CD8-positive, alpha-beta memory T cell (primary cell): ENCODE measurements around the gene SINHCAF. TPM values are rescaled to one million over a fixed set of nuclear protein-coding genes. Genes with fewer than 3 reads are reported as not detected.
"Not testable (repeated sequence)": the region's sequence is repeated elsewhere in the genome, so short reads cannot be mapped to it uniquely, and the experiment has no call there.

Experiments
- CTCF ChIA-PET: fragments of 350-600 bp; sonication (Branson Sonifier 250); formaldehyde crosslinking; loops from one replicate; lab custom pipeline; 2021; ENCODE audit warnings: antibody characterized with exemption; lab: Charles Lee
- POLR2A ChIA-PET: fragments of 350-600 bp; sonication (Branson Sonifier 250); formaldehyde crosslinking; loops from one replicate; lab custom pipeline; 2021; ENCODE audit warnings: antibody characterized with exemption; lab: Charles Lee
- DNase-seq, 5 donors: peaks; one replicate each; pipeline versions ENCODE4 v3.0.0 to v3.0.0-alpha.2; 2020 to 2022; ENCODE audit warnings: mixed read lengths in 1 of 5
- H3K27ac ChIP-seq: one replicate; pipeline ENCODE4 v1.7.0; 2013; ENCODE audit warnings: low read depth, mild to moderate bottlenecking, low read length, moderate library complexity
- H3K27me3 ChIP-seq: 2 replicates; pipeline ENCODE4 v1.7.0; 2013; ENCODE audit warnings: low read length, mild to moderate bottlenecking; ENCODE audit not compliant: insufficient read depth, poor library complexity, severe bottlenecking
- H3K36me3 ChIP-seq: 2 replicates; pipeline ENCODE4 v1.7.0; 2013; ENCODE audit warnings: mild to moderate bottlenecking, low read length, moderate library complexity; ENCODE audit not compliant: insufficient read depth
- H3K4me1 ChIP-seq: 2 replicates; pipeline ENCODE4 v1.7.0; 2013; ENCODE audit warnings: mild to moderate bottlenecking, low read length, moderate library complexity; ENCODE audit not compliant: insufficient read depth
- H3K4me3 ChIP-seq: 2 replicates; pipeline ENCODE4 v1.7.0; 2013; ENCODE audit warnings: mild to moderate bottlenecking, low read length
- H3K9me3 ChIP-seq: 2 replicates; pipeline ENCODE4 v1.7.0; 2013; ENCODE audit warnings: mild to moderate bottlenecking, low read length
- H3K27ac Mint-ChIP-seq, 8 donors: one replicate each; pipeline ENCODE4 v1.8.0; 2020 to 2021; ENCODE audit warnings: mixed read lengths in 8 of 8, mild to moderate bottlenecking in 6 of 8, inconsistent platforms in 3 of 8, moderate library complexity in 3 of 8
- H3K27me3 Mint-ChIP-seq, 2 donors: one replicate each; pipeline ENCODE4 v1.8.0; 2020 to 2021; ENCODE audit warnings: mixed read lengths in 2 of 2, mild to moderate bottlenecking in 1 of 2, moderate library complexity in 1 of 2
- H3K36me3 Mint-ChIP-seq, 3 donors: one replicate each; pipeline ENCODE4 v1.8.0; 2020 to 2021; ENCODE audit warnings: mixed read lengths in 3 of 3, inconsistent platforms in 1 of 3, mild to moderate bottlenecking in 1 of 3
- H3K4me1 Mint-ChIP-seq, 3 donors: one replicate each; pipeline ENCODE4 v1.8.0; 2020 to 2021; ENCODE audit warnings: mixed read lengths in 3 of 3, inconsistent platforms in 1 of 3, mild to moderate bottlenecking in 1 of 3
- H3K4me3 Mint-ChIP-seq, 7 donors: one replicate each; pipeline ENCODE4 v1.8.0; 2020 to 2021; ENCODE audit warnings: mixed read lengths in 7 of 7, mild to moderate bottlenecking in 6 of 7, moderate library complexity in 4 of 7, inconsistent platforms in 2 of 7
- H3K9me3 Mint-ChIP-seq, 5 donors: one replicate each; pipeline ENCODE4 v1.8.0; 2020 to 2022; ENCODE audit warnings: mixed read lengths in 5 of 5, mild to moderate bottlenecking in 3 of 5, moderate library complexity in 2 of 5, inconsistent platforms in 1 of 5
- polyA plus RNA-seq: library from polyadenylated mRNA; unstranded; fragments of 300-500 nt; fragmentation: Illumina TruSeq; gene quantifications from one replicate; pipeline ENCODE4 v1.2.3, GENCODE V29; 2021
- total RNA-seq, 2 experiments: library from RNA; stranded (reverse); gene quantifications; one replicate each; pipeline ENCODE4 v1.2.3, GENCODE V29; 2021

SINHCAF gene
- total and polyA plus RNA-seq, 3 experiments from 2014 or later = 55.9 to 149 (median 143) TPM

GRCh38 chr12:31249356-31249755 is 76.6 kb downstream of the SINHCAF start:
- no peak overlapping the region for H3K27ac ChIP-seq
- Mint-ChIP-seq H3K9me3 (no peaks in the 10 kb centered on the region), H3K4me1 (peaks cover 0 to 2% (median 0%) of the 10 kb centered on the region in 3 donors), H3K36me3 (no peaks in the 10 kb centered on the region), H3K27ac (no peak overlapping the region), H3K27me3 (peaks cover 1 to 7% of the 10 kb centered on the region in 2 donors), H3K4me3 (no peak overlapping the region)
- POLR2A ChIA-PET = no interaction called here
- no peak overlapping the region for H3K4me3 ChIP-seq
- H3K4me1 ChIP-seq = no peaks in the 10 kb centered on the region
- no peaks in the 10 kb centered on the region for H3K36me3 ChIP-seq
- CTCF ChIA-PET = interaction anchor here (1.1 kb wide), 1 partner anchor 22 kb away, joined by 7 read pairs; no protein-coding TSS in a partner anchor
- H3K9me3 ChIP-seq = no peaks in the 10 kb centered on the region
- DNase-seq = no peak
- H3K27me3 ChIP-seq = no peaks in the 10 kb centered on the region

- CTCF ChIA-PET = no interaction called here
- H3K9me3 ChIP-seq = no peaks in the 10 kb centered on the region
- no peaks in the 10 kb centered on the region for H3K36me3 ChIP-seq
- H3K4me1 Mint-ChIP-seq = peaks cover 0 to 2% (median 0%) of the 10 kb centered on the region in 3 donors
- no peak overlapping the region for H3K27ac ChIP-seq
- H3K4me3 Mint-ChIP-seq = no peak overlapping the region
- H3K9me3 Mint-ChIP-seq = no peaks in the 10 kb centered on the region
- DNase-seq = no peak
- no peak overlapping the region for H3K27ac Mint-ChIP-seq
- H3K36me3 Mint-ChIP-seq = no peaks in the 10 kb centered on the region
- no peaks in the 10 kb centered on the region for H3K27me3 ChIP-seq
- H3K4me3 ChIP-seq = no peak overlapping the region
- no peaks in the 10 kb centered on the region for H3K4me1 ChIP-seq
- H3K27me3 Mint-ChIP-seq = peaks cover 1 to 7% of the 10 kb centered on the region in 2 donors
- POLR2A ChIA-PET = no interaction called here
Measured at GRCh38 chr12:31248815-31249214, 77.1 kb downstream of the SINHCAF start.

GRCh38 chr12:31248337-31248736 is 77.6 kb downstream of the SINHCAF start:
- peaks cover 1 to 7% of the 10 kb centered on the region in 2 donors for H3K27me3 Mint-ChIP-seq
- H3K27me3 ChIP-seq = no peaks in the 10 kb centered on the region
- H3K4me1 Mint-ChIP-seq = peaks cover 0 to 2% (median 0%) of the 10 kb centered on the region in 3 donors
- no peak overlapping the region for H3K27ac ChIP-seq
- ChIA-PET POLR2A (no interaction called here), CTCF (interaction anchor here (1.4 kb wide), 1 partner anchor 8 kb away, joined by 3 read pairs; no protein-coding TSS in a partner anchor)
- H3K4me3 Mint-ChIP-seq = no peak overlapping the region
- H3K4me3 ChIP-seq = no peak overlapping the region
- no peak for DNase-seq
- no peaks in the 10 kb centered on the region for H3K36me3 ChIP-seq
- no peaks in the 10 kb centered on the region for H3K9me3 ChIP-seq
- H3K27ac Mint-ChIP-seq = no peak overlapping the region
- H3K4me1 ChIP-seq = no peaks in the 10 kb centered on the region
- H3K36me3 Mint-ChIP-seq = no peaks in the 10 kb centered on the region
- no peaks in the 10 kb centered on the region for H3K9me3 Mint-ChIP-seq

GRCh38 chr12:31246470-31246850 is 79.5 kb downstream of the SINHCAF start:
- no peaks in the 10 kb centered on the region for H3K36me3 ChIP-seq
- no peaks in the 10 kb centered on the region for H3K27me3 ChIP-seq
- POLR2A ChIA-PET = no interaction called here
- H3K4me3 ChIP-seq = no peak overlapping the region
- no peak overlapping the region for H3K4me3 Mint-ChIP-seq
- no peaks in the 10 kb centered on the region for H3K4me1 Mint-ChIP-seq
- H3K27ac Mint-ChIP-seq = no peak overlapping the region
- H3K4me1 ChIP-seq = no peaks in the 10 kb centered on the region
- no peak overlapping the region for H3K27ac ChIP-seq
- CTCF ChIA-PET = no interaction called here
- no peaks in the 10 kb centered on the region for H3K9me3 ChIP-seq
- no peaks in the 10 kb centered on the region for H3K36me3 Mint-ChIP-seq
- peaks cover 3 to 7% of the 10 kb centered on the region in 2 donors for H3K27me3 Mint-ChIP-seq
- H3K9me3 Mint-ChIP-seq = no peaks in the 10 kb centered on the region
- DNase-seq = no peak

- H3K4me3 Mint-ChIP-seq = no peak overlapping the region
- no peaks in the 10 kb centered on the region for H3K36me3 ChIP-seq
- POLR2A ChIA-PET = no interaction called here
- CTCF ChIA-PET = no interaction called here
- H3K9me3 ChIP-seq = no peaks in the 10 kb centered on the region
- H3K27me3 ChIP-seq = no peaks in the 10 kb centered on the region
- H3K9me3 Mint-ChIP-seq = no peaks in the 10 kb centered on the region
- H3K27me3 Mint-ChIP-seq = peaks cover 4 to 8% of the 10 kb centered on the region in 2 donors
- H3K27ac ChIP-seq = no peak overlapping the region
- H3K27ac Mint-ChIP-seq = no peak overlapping the region
- H3K4me1 ChIP-seq = no peaks in the 10 kb centered on the region
- no peak for DNase-seq
- H3K4me1 Mint-ChIP-seq = no peaks in the 10 kb centered on the region
- H3K4me3 ChIP-seq = no peak overlapping the region
- no peaks in the 10 kb centered on the region for H3K36me3 Mint-ChIP-seq
Measured at GRCh38 chr12:31245822-31246469, 80.0 kb downstream of the SINHCAF start.

GRCh38 chr12:31242418-31242817 is 83.5 kb downstream of the SINHCAF start:
- H3K27me3 ChIP-seq, H3K27ac ChIP-seq, H3K9me3 Mint-ChIP-seq, H3K9me3 ChIP-seq, H3K4me3 Mint-ChIP-seq, H3K36me3 Mint-ChIP-seq, POLR2A ChIA-PET, H3K27ac Mint-ChIP-seq, H3K4me3 ChIP-seq, H3K4me1 ChIP-seq, H3K4me1 Mint-ChIP-seq, H3K36me3 ChIP-seq, DNase-seq: not testable (repeated sequence)
- CTCF ChIA-PET = interaction anchor here (0.9 to 1.5 kb wide), 2 partner anchors 9 to 29 kb away, joined by 3 read pairs; no protein-coding TSS in a partner anchor
- H3K27me3 Mint-ChIP-seq = peaks cover 8 to 12% of the 10 kb centered on the region in 2 donors

- peaks cover 7 to 40% of the 10 kb centered on the region in 2 donors for H3K27me3 Mint-ChIP-seq
- H3K4me3 Mint-ChIP-seq = peak overlapping the region in 4 of 7 donors; percentile 39 to 69 (median 50)
- H3K36me3 Mint-ChIP-seq = no peaks in the 10 kb centered on the region
- no peaks in the 10 kb centered on the region for H3K9me3 Mint-ChIP-seq
- peak in 3 of 5 donors; percentile 12 to 57 (median 55) for DNase-seq
- ChIA-PET CTCF (interaction anchor here (0.9 to 1.7 kb wide), 3 partner anchors 12 to 393 kb away, joined by 3 to 4 read pairs (median 3); no protein-coding TSS in a partner anchor), POLR2A (no interaction called here)
- peaks cover 3% of the 10 kb centered on the region for H3K27me3 ChIP-seq
- H3K4me3 ChIP-seq = no peak overlapping the region
- no peaks in the 10 kb centered on the region for H3K4me1 ChIP-seq
- H3K4me1 Mint-ChIP-seq = peaks cover 2 to 5% (median 5%) of the 10 kb centered on the region in 3 donors
- no peaks in the 10 kb centered on the region for H3K36me3 ChIP-seq
- no peak overlapping the region for H3K27ac ChIP-seq
- no peaks in the 10 kb centered on the region for H3K9me3 ChIP-seq
- H3K27ac Mint-ChIP-seq = peak overlapping the region in 1 of 8 donors; percentile 64
Measured at GRCh38 chr12:31238764-31239387, 87.1 kb downstream of the SINHCAF start.

GRCh38 chr12:31238333-31238732 is 87.6 kb downstream of the SINHCAF start:
- DNase-seq, H3K9me3 ChIP-seq, H3K4me3 ChIP-seq, H3K27me3 ChIP-seq, H3K27ac ChIP-seq, H3K36me3 Mint-ChIP-seq, POLR2A ChIA-PET, H3K4me1 ChIP-seq, H3K9me3 Mint-ChIP-seq, H3K4me1 Mint-ChIP-seq, H3K36me3 ChIP-seq: not testable (repeated sequence)
- H3K27me3 Mint-ChIP-seq = peaks cover 7 to 45% of the 10 kb centered on the region in 2 donors
- peak overlapping the region in 1 of 8 donors; percentile 31 for H3K27ac Mint-ChIP-seq
- CTCF ChIA-PET = interaction anchor here (1.7 kb wide), 1 partner anchor 391 kb away, joined by 4 read pairs; no protein-coding TSS in a partner anchor
- H3K4me3 Mint-ChIP-seq = peak overlapping the region in 1 of 7 donors; percentile 10
